HCEC 1CT (cell line): ENCODE results near the gene CSF2RB.

ENCODE experiments used
- DNase-seq: peaks from one replicate; pipeline ENCODE4 v3.0.0-alpha.2; 2017

Gene CSF2RB

DNA sequence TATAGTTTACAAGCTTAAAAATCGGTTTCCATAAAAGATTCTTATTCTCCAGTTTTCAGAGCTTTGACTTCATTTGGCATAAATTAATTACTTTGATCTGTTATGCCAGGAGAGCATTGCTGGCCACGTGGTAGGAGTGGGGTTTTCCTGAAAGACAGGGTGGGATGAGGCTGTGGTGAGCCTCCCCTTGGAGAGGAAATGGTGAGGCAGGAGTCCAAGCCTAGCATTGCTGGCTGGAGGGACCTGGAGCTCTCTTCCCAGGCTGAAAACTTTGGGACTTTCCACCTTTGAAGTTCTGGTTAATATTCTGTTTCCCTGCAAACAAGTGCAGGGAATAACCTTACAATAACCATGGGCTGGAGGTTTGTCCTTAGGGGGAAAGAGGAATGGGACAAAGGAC is 21.1 kb upstream of the CSF2RB start:
- DNase-seq = no peak

DNA sequence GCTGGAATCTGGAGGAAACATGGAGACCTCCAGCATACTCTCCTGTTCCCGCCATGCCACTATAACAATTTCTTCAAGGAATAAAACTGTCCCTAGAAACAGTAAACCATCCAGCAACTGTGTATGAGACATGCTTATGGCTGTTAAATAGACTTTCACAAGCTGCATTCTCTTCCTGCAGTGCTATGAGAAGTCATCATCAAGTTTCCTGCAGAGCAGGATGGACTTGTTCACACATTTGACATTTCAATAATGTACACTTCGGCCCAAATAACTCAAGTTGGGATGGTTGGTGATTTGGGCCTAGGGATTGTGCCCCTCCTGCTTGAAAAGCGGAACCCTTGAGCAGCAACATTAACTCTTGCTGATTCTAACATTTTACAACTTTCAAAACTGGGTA is 20.2 kb upstream of the CSF2RB start:
- DNase-seq = no peak

DNA sequence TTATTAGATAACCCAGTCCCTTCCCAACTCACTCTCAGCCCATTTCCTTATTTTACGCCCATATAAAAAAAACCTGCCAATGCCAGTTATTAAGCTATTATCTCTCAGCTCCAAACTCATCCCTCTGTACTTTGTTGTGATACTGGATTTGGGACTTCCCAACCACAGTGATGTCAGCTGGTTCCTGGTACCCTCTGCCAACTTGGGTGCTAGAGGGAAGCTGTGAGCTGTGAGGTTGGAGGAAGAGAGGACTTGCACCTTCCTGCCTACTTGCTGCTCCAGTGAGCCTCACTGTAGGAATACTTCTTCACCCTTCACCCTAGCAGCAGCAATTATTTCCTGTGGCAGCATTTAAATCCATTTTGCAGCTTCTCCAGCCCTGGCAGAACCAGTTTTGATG is 19.2 kb upstream of the CSF2RB start:
- no peak for DNase-seq

DNA sequence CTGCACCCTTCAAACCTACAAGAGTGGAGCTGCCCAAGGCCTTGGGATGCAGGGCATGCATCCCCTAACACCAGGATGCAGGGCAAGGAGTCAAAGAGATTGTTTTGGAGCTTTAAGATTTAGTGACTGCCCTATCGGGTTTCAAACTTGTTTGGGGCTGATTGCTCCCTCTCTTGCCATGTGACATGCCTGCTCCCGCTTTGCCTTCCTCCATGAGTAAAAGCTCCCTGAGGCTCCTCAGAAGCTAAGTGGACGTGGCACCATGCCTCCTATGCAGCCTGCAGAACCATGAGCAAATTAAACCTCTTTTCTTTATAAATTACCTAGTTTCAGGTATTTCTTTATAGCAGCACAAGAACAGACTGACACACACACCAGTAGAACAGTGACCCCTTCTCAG is 15.8 kb upstream of the CSF2RB start:
- no peak for DNase-seq

DNA sequence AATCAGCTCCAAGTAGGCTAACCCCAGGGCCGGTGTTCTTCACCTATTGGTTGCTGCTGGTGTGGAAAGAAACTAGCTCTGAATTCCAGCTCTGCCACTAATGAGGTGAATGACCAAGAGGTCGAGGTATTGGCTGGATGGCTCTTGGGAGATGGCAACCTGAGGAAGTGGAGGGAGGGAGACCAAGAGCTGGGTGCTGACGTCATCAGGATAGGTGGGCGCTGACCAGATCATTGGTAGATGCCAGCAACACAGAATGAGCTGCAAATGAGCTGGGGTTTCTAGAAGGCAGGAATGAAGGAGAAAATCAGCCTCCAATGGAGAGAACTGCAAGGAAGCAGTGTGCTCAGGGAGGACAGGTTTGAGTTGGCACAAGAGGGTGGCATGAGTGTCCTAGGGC is 14.7 kb upstream of the CSF2RB start:
- DNase-seq = no peak

DNA sequence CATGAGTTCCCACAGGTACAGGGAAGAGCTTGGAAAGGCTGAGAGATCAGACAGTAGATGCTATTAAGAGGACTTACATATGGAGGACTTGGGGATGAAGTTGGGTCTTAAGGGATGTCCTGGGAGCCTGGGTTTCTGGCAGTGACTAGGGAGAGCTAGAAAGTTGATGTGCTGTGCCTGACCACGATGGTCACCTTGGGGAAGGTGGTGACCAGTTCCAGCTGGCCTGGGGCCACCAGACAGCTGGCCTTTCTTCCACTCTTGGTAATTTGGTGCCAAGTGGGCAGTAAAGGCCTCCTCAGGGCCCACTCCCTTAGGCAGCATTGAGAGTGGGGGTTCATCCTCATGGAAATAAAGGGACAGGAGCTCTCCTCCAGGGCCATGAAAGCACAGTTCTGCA is 13.9 kb upstream of the CSF2RB start:
- DNase-seq = no peak

DNA sequence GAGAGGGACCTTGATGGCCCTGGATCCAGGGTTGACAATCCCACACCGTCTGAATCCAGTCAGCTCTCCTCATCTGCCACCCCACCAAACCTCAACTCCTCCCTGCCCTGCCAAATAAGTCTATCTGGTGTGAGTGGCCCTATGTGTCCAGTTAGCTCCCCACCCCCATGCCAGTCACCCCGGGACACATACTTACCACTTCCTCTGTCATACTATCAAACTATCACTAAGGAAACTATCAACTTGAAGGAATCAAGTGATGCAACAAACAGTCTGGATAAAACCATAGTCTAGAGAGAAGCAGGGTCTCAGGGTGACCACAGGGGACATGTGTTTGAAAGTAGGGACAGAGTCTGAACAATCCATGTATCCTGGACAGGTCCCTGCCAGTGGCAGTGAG is 13.2 kb upstream of the CSF2RB start:
- no peak for DNase-seq

DNA sequence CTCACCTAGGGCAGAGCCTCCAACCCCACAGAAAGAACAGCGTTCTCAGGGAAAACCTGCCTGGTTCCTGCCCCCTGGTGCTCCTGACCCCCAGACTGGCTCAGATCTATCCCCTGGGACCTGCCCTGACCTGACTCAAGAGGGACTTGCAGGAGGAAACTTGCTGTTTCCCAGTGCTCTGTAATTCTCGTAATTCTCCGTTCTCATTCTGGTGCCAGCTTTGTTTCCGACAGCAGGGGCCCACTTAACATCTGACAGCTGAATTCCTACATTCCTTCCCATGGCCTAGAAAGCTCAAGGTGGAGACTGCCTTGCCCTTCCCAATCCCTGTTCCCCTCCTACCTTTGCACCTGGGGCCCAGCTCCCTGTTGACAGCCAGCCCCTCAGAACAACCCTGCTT is 12.5 kb upstream of the CSF2RB start:
- DNase-seq = no peak

DNA sequence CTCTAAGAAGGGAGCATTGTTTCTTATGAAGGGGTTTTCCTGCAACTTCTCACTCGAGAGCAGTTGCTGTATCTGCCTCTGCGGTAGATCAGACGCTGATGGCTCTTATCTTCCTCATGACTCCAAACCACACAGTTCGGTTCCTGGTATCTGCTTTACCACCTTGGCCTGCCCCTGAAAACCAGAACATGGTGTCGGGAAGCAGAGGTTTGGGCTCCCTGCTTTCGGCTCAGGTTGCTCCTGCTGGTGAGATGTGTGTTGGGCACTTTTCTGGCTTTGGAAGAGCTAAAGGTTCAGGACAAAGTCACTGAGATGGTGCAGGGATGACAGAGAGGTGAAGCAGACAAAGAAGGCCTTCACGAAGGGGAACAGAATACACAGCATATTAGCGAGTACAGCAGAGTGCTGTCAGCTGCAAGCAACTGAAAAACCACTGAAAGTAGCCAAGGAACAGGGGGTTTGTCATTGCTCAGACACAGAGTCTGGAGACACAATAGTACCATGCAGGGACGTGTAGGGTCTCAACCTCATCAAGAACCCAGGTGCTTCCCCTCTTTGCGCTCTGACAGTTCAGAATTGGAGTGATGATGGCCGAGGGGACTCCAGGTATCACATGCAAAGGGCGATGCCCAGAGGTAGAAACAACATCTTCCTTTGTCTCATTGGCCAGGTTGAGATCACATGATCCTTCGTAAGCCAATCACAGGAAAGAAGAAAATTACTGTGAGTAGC is 11.9 kb upstream of the CSF2RB start:
- no peak for DNase-seq

DNA sequence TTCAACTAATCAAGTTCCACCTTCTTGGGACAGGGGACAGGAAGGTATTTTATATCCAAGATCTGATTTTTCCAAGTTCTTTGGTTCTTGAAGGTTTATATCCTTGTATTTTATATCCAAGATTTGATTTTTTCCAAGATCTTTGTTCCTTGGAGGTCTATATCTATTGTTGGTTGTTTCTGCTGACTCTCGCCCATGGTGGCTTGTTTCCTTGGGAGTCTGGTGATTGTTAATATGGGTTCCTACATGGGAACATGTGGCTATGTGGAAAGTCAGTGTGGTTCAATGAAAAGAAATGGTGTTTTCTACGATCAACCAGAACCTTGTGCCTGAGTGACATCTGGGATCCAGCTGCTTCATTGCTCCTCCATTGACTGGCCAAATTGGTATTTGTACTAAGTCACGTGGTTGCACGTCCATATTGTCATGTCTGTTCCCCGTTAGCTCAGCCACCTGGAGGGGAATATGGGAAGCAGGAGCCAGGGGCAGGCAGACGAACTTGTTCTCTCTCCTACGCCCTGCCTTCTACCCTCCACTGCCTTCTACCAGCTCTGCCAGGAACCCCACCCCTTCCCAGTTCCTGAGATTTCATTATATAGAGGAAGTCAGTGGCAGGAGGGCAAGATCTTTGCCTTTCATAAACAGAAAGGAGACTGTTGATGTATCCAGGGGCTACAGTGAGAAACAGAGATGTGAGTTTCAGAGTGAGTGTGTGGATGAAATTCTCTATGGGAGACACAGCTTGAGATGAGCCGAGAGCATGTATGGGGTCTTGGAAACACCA is 11.1 kb upstream of the CSF2RB start:
- DNase-seq = no peak

DNA sequence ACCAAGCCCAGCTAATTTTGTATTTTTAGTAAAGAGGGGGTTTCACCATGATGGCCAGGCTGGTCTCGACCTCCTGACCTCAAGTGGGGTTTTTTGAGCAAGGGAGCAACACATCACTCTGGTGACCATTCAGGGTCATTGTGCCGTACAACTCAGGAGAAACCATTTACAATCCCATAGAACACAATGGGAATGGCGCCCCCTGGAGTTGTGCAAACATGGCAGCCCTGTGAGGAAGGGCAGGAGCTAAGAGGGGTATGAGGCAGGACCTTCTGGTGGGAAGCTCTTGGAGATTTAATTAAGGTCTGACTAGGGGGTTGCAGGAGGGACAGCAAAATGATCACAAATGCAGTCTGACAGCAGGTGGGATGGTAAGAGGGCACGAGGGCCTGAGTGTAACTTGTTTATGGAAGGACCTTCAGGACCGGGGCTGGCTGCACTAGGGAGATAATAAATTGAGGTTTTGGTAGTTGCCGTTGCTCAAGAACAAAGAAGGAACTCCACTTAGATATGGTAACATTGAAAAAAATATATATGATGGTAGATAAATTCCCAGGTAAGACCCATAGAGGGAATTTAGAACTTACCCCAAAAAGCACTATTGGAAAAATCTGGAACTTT is 9.1 kb upstream of the CSF2RB start:
- DNase-seq = no peak

DNA sequence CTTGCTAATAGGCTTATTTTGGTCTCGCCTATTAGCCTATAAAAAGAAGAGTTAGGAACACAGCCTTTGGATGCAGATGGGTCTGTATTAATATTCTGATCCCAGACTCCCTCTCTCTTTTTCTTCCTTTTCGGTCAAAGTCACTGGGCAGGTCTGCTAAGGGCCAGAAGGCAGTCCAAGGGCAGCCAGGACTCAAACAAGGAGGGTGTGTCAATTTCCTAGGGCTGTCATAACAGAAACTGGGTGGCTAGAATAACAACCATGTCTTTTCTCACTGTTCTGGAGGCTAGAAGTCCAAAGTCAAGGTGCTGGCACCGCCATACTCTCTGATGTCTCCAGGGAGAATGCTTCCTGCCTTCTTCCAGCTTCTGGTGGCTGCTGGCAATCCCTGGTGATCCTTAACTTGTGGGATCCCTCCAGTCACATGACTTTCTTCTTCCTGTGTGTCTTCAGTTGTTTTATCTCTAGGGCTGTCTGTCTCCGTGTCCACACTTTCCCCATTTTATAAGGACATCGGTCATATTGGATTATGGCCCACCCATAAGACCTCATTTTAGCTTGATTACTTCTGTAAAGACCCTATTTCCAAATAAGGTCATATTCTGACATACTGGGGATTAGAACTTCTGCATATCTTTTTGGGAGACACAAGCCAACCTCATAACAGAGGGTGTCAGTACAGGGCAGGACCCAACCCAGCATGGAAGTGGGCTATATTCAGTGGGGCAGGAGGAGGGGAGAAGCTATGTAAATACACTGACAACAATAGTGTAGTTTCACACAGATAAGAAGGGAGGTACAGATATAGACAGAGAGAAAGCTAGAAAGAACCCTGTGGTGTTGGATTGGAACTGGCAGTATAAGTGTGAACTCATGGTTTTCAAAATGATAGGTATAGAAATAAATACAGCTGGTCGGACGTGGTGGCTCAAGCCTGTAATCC is 5.9 kb upstream of the CSF2RB start:
- DNase-seq = no peak

DNA sequence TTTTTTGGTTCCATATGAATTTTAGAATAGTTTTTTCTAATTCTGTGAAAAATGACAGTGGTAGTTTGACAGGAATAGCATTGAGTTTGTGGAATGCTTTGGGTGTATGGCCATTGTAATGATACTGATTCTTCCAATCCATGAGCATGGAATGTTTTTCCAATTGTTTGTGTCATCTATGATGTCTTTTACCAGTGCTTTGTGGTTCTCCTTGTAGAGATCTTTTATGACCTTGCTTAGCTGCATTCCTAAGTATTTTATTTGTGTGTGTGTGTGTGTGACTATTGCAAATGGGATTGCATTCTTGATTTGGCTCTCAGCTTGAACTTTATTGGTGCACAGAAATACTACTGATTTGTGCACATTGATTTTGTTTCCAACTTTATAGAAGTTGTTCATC is 3.0 kb upstream of the CSF2RB start:
- DNase-seq = no peak

DNA sequence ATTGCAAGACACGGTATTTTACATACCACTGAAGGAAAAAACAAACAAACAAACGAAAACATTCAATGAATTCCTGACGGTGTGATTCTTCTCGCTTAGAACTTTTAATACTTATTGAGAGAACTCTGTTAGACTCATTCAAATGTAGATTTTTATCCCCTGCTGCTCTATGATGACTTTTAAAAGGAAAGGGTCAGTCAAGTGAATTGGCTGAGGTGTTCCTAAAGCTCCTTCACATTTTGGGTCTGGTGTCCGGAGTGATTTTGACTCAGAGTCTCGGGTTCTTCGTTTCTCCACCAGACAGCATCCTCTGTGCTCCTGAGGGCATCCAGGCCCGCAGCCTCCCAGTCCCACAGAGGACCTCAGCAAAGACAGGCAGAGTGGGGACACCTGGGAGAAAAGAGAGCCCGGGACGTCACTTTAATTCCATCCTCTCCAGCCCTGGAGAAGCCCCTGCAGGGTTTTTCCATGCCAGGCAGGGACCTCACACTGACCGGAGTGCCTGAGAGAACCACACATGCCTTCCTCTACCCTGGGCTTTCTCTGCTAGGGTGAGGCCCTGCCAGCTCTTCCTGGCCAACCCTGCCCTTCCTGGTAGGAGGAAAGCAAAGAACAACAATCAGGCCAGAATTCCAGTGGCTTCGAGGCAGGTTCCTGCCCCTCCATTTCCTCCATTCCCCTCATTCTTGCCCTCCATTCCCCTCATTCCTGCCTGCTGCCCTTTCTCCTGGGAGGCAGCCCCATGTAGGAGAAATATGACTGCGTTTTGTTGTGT is 1.4 kb upstream of the CSF2RB start:
- DNase-seq = no peak

DNA sequence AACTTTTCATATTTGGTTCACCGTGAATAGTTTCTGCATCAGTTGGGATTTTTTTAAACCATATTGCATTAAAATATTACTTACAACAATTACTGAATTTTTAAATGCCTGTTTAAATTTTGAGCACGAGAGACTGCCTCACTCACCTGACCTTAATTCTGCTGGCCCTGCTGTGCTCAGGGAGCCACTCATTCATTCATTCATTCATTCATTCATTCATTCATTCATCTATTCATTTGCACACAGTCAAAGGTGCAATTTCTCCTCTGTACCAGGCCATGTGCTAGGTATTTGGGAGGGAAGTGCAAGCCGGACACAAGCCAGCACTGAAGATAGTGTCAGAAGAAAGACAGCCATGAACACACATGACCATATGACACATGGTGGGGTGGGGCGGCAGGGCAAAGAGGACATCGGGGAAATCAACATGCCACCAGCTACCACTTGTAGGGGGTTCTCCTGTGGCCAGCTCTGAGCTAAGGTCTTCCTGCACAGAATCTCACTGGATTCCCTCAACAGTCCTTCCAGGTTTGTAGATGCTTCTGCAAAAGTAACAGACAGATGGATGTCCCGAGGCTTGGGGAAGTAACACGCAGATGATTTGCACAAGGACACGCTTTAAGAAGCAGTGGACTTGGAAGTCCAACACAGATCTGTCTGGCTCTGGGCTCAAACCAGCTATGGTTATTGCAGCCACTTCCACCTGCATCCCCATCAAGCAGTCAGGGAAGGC is 568 bp upstream of the CSF2RB start:
- DNase-seq = no peak

DNA sequence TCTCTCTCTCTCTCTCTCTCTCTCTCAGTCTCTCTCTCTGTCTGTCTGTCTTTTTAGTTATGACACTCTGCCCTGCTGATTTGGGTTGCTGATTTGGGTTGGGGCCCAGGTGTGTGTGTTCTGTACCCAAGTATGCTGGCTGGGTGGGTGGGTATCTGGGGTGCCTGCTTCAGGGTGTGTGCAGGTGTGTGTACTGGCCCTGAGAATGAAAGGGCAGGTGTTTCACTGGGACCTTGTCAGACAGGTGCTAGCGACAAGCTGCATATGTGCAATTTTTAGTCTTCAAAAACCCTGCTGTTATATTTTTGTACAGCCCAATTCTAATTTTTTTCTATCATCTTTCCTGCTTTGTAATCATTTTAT is 943 bp downstream of the CSF2RB start:
- DNase-seq = no peak

DNA sequence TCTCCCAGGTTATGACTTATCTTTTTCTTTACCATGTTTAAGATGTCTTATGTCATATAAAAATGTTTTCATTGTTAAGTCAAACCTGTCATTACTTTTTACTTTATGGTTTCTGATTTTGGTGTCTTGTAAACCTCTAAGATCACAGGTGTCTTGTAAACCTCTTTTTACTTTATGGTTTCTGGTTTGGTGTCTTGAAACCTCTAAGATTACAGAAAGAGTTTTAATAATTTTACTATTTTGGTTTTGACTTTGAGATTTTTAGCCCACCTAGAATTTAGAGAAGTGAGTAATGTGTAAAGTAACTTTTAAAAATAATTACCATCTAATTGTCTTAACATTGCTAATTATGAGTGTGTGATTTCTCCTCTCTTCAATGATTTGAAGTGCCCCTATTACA is 2.6 kb downstream of the CSF2RB start:
- no peak for DNase-seq

DNA sequence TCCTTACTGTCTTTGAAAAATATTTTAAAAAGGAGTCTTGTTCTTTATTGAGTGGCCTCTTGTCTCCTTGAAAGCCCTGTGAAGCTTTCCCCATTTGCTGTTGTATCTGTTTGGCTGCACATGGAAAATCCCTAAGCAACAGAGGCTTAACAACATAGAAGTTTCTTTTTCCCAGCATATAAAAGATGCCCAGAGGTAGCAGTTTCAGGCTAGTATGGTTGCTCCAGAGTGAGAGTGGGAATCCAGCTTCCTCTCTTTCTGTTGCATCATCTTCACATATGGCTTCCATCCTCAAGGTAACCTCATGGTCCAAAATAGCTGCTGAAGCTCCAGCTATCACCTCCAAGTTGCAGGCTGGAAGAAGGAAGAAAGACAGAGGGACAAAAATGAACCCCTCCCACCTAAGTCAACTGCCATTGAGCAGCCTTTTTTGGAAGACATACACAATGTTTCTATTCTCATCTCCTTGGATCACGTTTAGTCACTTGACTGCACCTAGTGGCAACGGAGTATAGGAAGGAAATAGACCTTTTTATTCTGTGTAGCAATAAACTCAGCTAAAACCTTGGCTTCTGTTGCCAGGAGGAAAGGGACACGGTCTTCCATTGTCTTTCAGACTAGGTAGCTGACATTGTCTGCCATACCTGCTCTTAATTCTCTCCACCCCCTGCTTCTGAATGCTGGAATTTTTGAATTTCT is 5.3 kb downstream of the CSF2RB start:
- no peak for DNase-seq

DNA sequence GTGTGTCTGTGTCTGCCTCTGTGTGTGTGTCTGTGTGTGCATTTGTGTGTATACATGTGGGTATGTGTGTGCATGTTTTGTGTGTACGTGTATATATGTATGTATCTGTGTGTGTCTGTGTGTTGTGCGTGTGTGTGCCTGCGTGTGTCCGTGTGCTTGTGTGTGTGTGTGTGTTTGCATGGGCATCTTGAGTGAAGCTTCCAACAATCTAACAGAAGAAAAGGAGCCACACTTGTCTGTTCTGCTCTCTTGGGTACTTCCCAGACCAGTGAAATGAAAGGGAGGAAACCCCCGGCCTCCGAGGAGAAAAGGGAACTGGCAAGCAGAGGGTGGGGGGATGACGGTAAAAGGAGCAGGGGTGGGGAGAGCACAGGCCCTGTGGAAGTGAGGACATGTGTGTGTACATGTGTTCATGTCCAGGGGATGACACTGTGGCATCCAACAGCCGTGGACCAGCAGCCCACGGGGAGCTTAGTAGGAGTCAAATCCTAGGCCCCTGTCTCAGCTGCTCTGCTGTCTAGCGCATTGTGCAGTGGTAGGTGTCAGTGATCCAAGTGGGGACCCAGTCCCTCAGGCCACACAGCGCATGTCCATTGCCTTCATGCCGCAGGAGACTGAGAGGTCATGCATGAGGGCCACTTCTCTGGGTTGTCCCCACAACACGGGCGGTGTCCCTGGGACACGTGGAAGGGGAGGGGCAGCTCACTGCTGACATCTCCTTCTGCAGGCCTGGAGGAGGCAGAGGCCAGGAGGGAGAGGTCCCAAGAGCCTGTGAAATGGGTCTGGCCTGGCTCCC is 8.1 kb downstream of the CSF2RB start:
- DNase-seq = no peak

DNA sequence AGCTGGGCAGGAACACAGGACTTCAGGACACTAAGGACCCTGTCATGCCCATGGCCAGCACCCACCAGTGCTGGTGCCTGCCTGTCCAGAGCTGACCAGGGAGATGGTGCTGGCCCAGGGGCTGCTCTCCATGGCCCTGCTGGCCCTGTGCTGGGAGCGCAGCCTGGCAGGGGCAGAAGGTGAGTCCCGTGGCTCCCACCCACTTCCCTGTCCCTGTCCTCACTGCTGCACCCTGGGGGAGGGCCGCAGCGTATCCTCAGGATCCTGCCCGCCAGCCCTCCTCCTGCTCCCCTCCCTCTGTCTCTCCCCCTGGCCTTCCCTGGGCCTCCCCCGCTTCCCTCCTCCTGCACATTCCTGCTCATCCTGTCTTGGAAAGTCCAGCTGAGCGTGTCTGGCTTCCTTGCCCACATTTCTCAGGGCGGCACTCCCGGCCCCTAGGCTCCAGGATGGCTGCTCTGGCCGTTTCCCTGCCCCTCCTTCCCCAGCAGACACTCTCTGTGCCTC is 8.7 kb downstream of the CSF2RB start:
- DNase-seq = no peak
